K562 (cell line): ENCODE data around the gene ZNF598. TPM values are rescaled to one million over a fixed set of nuclear protein-coding genes. Genes with fewer than 3 reads are reported as not detected.

Experiments used
- BCOR ChIP-seq: fragments of 450-650 bp; IDR thresholded peaks from 2 replicates; pipeline ENCODE4 v1.6.1; 2016
- BDP1 ChIP-seq: IDR thresholded peaks from 3 replicates; pipeline ENCODE4 v1.6.1; 2011; ENCODE audit not compliant: insufficient read length, insufficient read depth
- DIDO1 ChIP-seq: fragments of 450-650 bp; IDR thresholded peaks from 2 replicates; pipeline ENCODE4 v1.6.1; 2016; ENCODE audit warnings: low read depth, missing biosample characterization, missing genetic modification characterization
- EP400 ChIP-seq: fragments of 450-650 bp; IDR thresholded peaks from 2 replicates; pipeline ENCODE4 v1.6.1; 2017; ENCODE audit warnings: antibody characterized with exemption, mild to moderate bottlenecking, moderate library complexity
- FOS ChIP-seq: IDR thresholded peaks from 3 replicates; pipeline ENCODE4 v1.6.1; 2011; ENCODE audit not compliant: insufficient read length; ENCODE audit errors: extremely low read depth
- GATAD2A ChIP-seq: fragments of 450-650 bp; IDR thresholded peaks from 2 replicates; pipeline ENCODE4 v1.6.1; 2017
- HDGF ChIP-seq: fragments of 450-650 bp; IDR thresholded peaks from 2 replicates; pipeline ENCODE4 v1.6.1; 2016
- JUND ChIP-seq, 2 experiments: IDR thresholded peaks; 2 replicates in 1 of 2; 3 replicates in 1 of 2; pipeline ENCODE4 v1.6.1; 2011; ENCODE audit warnings: borderline replicate concordance in 2 of 2, low read depth in 2 of 2, low read length in 2 of 2, improper control_type of control experiment in 1 of 2, missing biosample characterization in 1 of 2, missing genetic modification characterization in 1 of 2, missing genetic modification reagents in 1 of 2
- NFXL1 ChIP-seq: fragments of 450-650 bp; formaldehyde crosslinking; IDR thresholded peaks from 2 replicates; pipeline ENCODE4 v1.4.0; 2021; ENCODE audit warnings: mild to moderate bottlenecking
- NUFIP1 ChIP-seq: fragments of 450-650 bp; IDR thresholded peaks from 2 replicates; pipeline ENCODE4 v1.6.1; 2018; ENCODE audit not compliant: partially characterized antibody
- RBM17 ChIP-seq: fragments of 200-400 bp; formaldehyde crosslinking; IDR thresholded peaks from 2 replicates; pipeline ENCODE4 v1.6.1; 2017; ENCODE audit warnings: low read depth, mild to moderate bottlenecking, low read length, borderline replicate concordance
- RCOR1 ChIP-seq, 2 experiments: IDR thresholded peaks; 2 replicates each; pipeline ENCODE4 v1.6.1; 2012; ENCODE audit warnings: low read depth in 2 of 2, low read length in 2 of 2, borderline replicate concordance in 1 of 2, improper control_type of control experiment in 1 of 2
- RNF2 ChIP-seq: sonication (generic); IDR thresholded peaks from 2 replicates; pipeline ENCODE4 v1.6.1; 2016
- STAT6 ChIP-seq: sonication (generic); formaldehyde crosslinking; IDR thresholded peaks from 2 replicates; pipeline ENCODE4 v1.8.1; 2023; ENCODE audit warnings: mild to moderate bottlenecking, missing genetic modification reagents
- TAF1 ChIP-seq: IDR thresholded peaks from 2 replicates; pipeline ENCODE4 v1.6.1; 2011; ENCODE audit warnings: mild to moderate bottlenecking, low read length, moderate library complexity; ENCODE audit not compliant: insufficient read depth, control insufficient read depth, severe bottlenecking; ENCODE audit errors: extremely low read depth
- TEAD4 ChIP-seq, 2 experiments: sonication (generic) in 1 of 2; formaldehyde crosslinking in 1 of 2; IDR thresholded peaks; 2 replicates each; pipeline versions ENCODE4 v1.6.1 to v1.8.0; 2012 to 2022; ENCODE audit warnings: borderline replicate concordance in 1 of 2, inconsistent platforms in 1 of 2, low read length in 1 of 2, mild to moderate bottlenecking in 1 of 2, missing genetic modification reagents in 1 of 2
- UBTF ChIP-seq, 2 experiments: IDR thresholded peaks; 2 replicates each; pipeline ENCODE4 v1.6.1; 2012; ENCODE audit warnings: improper control_type of control experiment in 2 of 2, low read depth in 2 of 2, low read length in 2 of 2, borderline replicate concordance in 1 of 2
- ZNF212 ChIP-seq: fragments of 450-650 bp; formaldehyde crosslinking; IDR thresholded peaks from 2 replicates; pipeline ENCODE4 v1.4.0; 2020; ENCODE audit warnings: mild to moderate bottlenecking
- ZNF384 ChIP-seq: IDR thresholded peaks from 2 replicates; pipeline ENCODE4 v1.6.1; 2012; ENCODE audit warnings: low read depth, low read length, improper control_type of control experiment
- ZNF76 ChIP-seq: fragments of 250-450 bp; sonication (Bioruptor Pico); IDR thresholded peaks from 2 replicates; pipeline ENCODE4 v1.4.0; 2020; ENCODE audit warnings: mild to moderate bottlenecking, moderate library complexity, borderline replicate concordance
- polyA plus RNA-seq, 8 experiments: library from polyadenylated mRNA; depleted of rRNA in 4 of 8; stranded (reverse) in 5 of 8; unstranded in 3 of 8; fragments of >200 nt; fragmentation: Nextera tagmentation in 2 of 8; fragmentation: Illumina TruSeq in 1 of 8; extraction: Ambion mirVana in 2 of 8; extraction: Trizol in 1 of 8; gene quantifications; 2 replicates each; pipeline versions ENCODE4 v1.2.1 to v1.2.3, GENCODE V29; 2011 to 2014; ENCODE audit warnings: inconsistent platforms in 1 of 8, missing spikeins in 1 of 8
- total RNA-seq, 7 experiments: library from RNA; depleted of rRNA in 6 of 7; stranded (reverse); fragments of >200 nt in 6 of 7; fragmentation: Illumina TruSeq in 2 of 7; extraction: Trizol in 2 of 7; gene quantifications; 2 replicates each; pipeline versions ENCODE4 v1.2.1 to v1.2.3, GENCODE V29; 2011 to 2021; ENCODE audit warnings: low replicate concordance in 1 of 7
- TF ChIP-seq, protein P1 (sequence below): fragments of 450-650 bp; formaldehyde crosslinking; IDR thresholded peaks from 2 replicates; pipeline ENCODE4 v1.4.0; 2020; ENCODE audit warnings: mild to moderate bottlenecking, moderate library complexity

Gene ZNF598
- total and polyA plus RNA-seq, 9 of the 15 experiments (the other 6 are each of a cell fraction or from before 2014, with no cell fraction given): 0.11 to 115 (median 29.6) TPM

GRCh38 chr16:2027024-2028010 is 17.7 kb upstream of the ZNF598 start (continued):
- TF ChIP-seq UBTF (IDR thresholded peaks at IDR 0.05; ENCODE audit: borderline replicate concordance in 1 of 2, low read depth in 2 of 2, low read length in 2 of 2) (no peak), NFXL1 (CRISPR knock-in tag) (no peak), EP400 (peak; percentile 50; the same call in 1 of the 2 replicates), BCOR (no peak), BDP1 (no peak), HDGF (0 out of 2 replicates have a peak, but pooled peaks have one; percentile 60), FOS (no peak), GATAD2A (no peak), JUND (IDR thresholded peaks at IDR 0.05; ENCODE audit: borderline replicate concordance, low read depth, low read length) (no peak), JUND (tag; IDR thresholded peaks at IDR 0.05; ENCODE audit: borderline replicate concordance, low read depth, low read length) (no peak), TAF1 (no peak), RNF2 (no peak), STAT6 (CRISPR knock-in tag) (no peak), ZNF384 (no peak), NUFIP1 (no peak), RBM17 (no peak), ZNF76 (no peak), ZNF212 (CRISPR knock-in tag) (no peak), TEAD4 (IDR thresholded peaks at IDR 0.05; ENCODE audit: low read length) (no peak), TEAD4 (CRISPR knock-in tag; IDR thresholded peaks at IDR 0.05; ENCODE audit: borderline replicate concordance) (no peak), DIDO1 (tag) (no peak), RCOR1 (IDR thresholded peaks at IDR 0.05; ENCODE audit: borderline replicate concordance in 1 of 2, low read depth in 2 of 2, low read length in 2 of 2) (no peak)
- TF ChIP-seq, protein P1, sequence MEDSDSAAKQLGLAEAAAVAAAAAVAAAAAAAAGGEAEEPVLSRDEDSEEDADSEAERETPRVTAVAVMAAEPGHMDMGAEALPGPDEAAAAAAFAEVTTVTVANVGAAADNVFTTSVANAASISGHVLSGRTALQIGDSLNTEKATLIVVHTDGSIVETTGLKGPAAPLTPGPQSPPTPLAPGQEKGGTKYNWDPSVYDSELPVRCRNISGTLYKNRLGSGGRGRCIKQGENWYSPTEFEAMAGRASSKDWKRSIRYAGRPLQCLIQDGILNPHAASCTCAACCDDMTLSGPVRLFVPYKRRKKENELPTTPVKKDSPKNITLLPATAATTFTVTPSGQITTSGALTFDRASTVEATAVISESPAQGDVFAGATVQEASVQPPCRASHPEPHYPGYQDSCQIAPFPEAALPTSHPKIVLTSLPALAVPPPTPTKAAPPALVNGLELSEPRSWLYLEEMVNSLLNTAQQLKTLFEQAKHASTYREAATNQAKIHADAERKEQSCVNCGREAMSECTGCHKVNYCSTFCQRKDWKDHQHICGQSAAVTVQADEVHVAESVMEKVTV (CRISPR knock-in tag): no peak
